AG10803 (cell line): ENCODE measurements around the gene HMG20A.
A peak's percentile ranks its signal among the peaks of the same experiment; 100 is the strongest.
"Not testable (repeated sequence)": the region's sequence is repeated elsewhere in the genome, so short reads cannot be mapped to it uniquely, and the experiment has no call there.

Experiments used
- DNase-seq: peaks from one replicate; pipeline ENCODE4 v3.0.0; 2010; ENCODE audit warnings: low read depth
- H3K4me3 ChIP-seq: 2 replicates; pipeline ENCODE4 v1.5.1; 2011; ENCODE audit warnings: mild to moderate bottlenecking, low read length, control low read depth
- CTCF ChIP-seq: conservative IDR thresholded peaks from 2 replicates; pipeline ENCODE4 v1.5.1; 2011; ENCODE audit warnings: mild to moderate bottlenecking, low read length, control low read depth, inconsistent platforms

HMG20A gene

GRCh38 chr15:77395013-77395774, 25.5 kb upstream of the HMG20A start:
- no peak for TF ChIP-seq CTCF
- no peak for DNase-seq
- H3K4me3 ChIP-seq: no peak overlapping the region

- no peak for TF ChIP-seq CTCF
- H3K4me3 ChIP-seq: no peak overlapping the region
- DNase-seq: no peak
Measured at GRCh38 chr15:77396692-77397091, 24.0 kb upstream of the HMG20A start.

- DNase-seq: no peak
- TF ChIP-seq CTCF: no peak
- no peak overlapping the region for H3K4me3 ChIP-seq
Measured at GRCh38 chr15:77398927-77399326, 21.8 kb upstream of the HMG20A start.

- no peak for DNase-seq
Measured at GRCh38 chr15:77400258-77400657, 20.4 kb upstream of the HMG20A start.

GRCh38 chr15:77402740-77403379, 17.8 kb upstream of the HMG20A start:
- TF ChIP-seq CTCF: no peak
- no peak overlapping the region for H3K4me3 ChIP-seq
- DNase-seq: peak; percentile 87

More at GRCh38 chr15:77400258-77400657, 20.4 kb upstream of the HMG20A start:
- H3K4me3 ChIP-seq: no peak overlapping the region
- no peak for TF ChIP-seq CTCF

- DNase-seq, H3K4me3 ChIP-seq: not testable (repeated sequence)
Measured at GRCh38 chr15:77406173-77406759, 14.4 kb upstream of the HMG20A start.

GRCh38 chr15:77406846-77407245, 13.8 kb upstream of the HMG20A start:
- TF ChIP-seq CTCF: no peak

More at GRCh38 chr15:77406846-77407245, 13.8 kb upstream of the HMG20A start:
- no peak for DNase-seq
- no peak overlapping the region for H3K4me3 ChIP-seq
